Choroid plexus epithelial cell (primary cell): ENCODE results near the gene COL5A2.

Experiments used
- DNase-seq: peaks from one replicate; pipeline ENCODE4 v3.0.0-alpha.2; 2010; ENCODE audit warnings: low read depth
- H3K4me3 ChIP-seq: 2 replicates; pipeline ENCODE4 v1.5.1; 2011; ENCODE audit warnings: low read depth, mild to moderate bottlenecking, control low read depth, low read length, moderate library complexity
- TF ChIP-seq, protein P1 (sequence below): conservative IDR thresholded peaks from 2 replicates; pipeline ENCODE4 v1.5.1; 2011; ENCODE audit warnings: low read depth, mild to moderate bottlenecking, control low read depth, inconsistent platforms, low read length, moderate library complexity

COL5A2 gene

DNA sequence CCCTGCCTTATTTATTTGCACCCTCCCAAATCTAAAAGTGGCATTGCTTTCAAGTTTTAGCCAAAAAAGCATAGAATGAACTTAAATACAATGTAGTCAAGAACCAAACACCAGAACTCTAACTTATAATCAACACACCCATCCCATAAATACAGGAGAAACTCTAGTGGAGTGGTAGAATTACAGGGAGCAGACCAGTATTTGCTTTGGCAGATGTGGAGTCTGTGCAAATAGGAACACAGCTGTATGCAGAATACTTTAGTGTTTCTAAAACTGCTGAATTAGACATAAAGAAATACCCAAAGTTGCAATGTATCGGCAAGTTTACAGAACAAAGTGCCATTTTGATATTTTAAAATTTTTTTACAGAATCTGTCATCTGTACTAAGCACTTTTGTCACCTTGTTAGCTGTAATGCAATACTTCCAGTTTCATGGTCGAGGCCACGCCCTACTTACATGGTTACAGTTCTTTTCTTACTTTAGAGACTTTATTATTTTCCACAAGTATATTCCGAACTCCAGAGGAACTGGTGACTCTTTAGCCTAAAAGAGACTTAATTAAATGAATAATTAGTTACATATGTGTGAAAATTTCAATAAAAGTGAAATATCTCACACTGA is 23.7 kb upstream of the COL5A2 start:
- H3K4me3 ChIP-seq: no peak overlapping the region

DNA sequence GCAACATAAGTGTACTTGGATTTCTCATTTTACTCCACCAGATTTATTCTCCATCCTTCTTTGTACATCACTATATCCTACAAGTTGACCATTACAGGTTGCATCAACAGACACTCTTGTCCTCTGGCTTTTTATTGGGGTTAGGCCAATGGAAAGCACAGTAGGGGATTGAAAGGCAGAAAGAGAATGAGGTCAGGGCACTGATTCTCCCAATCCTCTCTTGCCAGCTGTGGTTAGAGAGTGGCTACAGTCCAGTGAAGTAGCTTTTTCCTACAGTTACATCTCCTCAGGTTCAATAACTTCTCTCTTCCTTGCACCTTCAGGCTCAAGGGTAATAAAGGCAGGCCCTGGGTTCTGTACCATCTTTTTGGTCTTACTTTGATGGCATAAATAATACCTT is 20.2 kb upstream of the COL5A2 start:
- DNase-seq: no peak
- TF ChIP-seq, protein P1, sequence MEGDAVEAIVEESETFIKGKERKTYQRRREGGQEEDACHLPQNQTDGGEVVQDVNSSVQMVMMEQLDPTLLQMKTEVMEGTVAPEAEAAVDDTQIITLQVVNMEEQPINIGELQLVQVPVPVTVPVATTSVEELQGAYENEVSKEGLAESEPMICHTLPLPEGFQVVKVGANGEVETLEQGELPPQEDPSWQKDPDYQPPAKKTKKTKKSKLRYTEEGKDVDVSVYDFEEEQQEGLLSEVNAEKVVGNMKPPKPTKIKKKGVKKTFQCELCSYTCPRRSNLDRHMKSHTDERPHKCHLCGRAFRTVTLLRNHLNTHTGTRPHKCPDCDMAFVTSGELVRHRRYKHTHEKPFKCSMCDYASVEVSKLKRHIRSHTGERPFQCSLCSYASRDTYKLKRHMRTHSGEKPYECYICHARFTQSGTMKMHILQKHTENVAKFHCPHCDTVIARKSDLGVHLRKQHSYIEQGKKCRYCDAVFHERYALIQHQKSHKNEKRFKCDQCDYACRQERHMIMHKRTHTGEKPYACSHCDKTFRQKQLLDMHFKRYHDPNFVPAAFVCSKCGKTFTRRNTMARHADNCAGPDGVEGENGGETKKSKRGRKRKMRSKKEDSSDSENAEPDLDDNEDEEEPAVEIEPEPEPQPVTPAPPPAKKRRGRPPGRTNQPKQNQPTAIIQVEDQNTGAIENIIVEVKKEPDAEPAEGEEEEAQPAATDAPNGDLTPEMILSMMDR: no peak
- no peak overlapping the region for H3K4me3 ChIP-seq

More for the DNA sequence above, 23.7 kb upstream of the COL5A2 start:
- TF ChIP-seq, protein P1: no peak
- no peak for DNase-seq

DNA sequence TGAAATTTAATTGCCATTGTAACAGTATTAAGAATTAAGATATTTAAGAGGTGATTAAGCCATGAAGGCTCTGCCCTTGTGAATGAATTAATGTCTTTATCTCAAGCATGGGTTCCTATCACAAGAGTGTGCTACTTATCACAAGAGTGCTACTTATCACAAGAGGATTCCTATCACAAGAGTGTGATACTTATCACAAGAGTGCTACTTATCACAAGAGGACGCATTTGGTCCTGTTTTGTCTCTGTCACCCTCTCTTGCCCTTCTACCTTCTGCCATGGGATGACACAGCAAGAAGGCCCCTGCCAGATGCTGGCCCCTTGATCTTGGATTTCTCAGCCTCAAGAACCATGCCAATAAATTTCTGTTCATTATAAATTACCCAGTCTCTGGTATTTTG is 13.2 kb upstream of the COL5A2 start:
- TF ChIP-seq, protein P1: no peak
- DNase-seq: no peak

DNA sequence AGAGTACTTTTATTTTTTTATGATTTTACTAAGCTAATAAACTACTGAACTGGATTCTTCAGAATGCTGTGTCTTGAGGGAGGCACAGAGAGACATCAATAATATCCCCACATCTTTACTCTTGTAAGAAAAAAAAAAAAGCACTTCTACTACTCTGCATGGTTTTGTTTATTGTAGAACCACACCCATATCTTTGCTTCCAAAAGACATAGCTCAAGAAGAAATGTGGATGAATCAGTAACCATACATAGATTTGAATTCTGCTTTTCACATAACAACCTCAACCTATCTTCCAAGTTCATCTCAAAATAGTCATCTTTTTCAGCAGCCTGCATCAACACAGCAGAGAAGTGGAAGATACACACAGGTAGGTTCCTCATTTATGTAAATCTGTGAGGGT is 12.2 kb upstream of the COL5A2 start:
- no peak for DNase-seq
- TF ChIP-seq, protein P1: no peak
- H3K4me3 ChIP-seq: no peak overlapping the region

More for the DNA sequence above, 13.2 kb upstream of the COL5A2 start:
- no peak overlapping the region for H3K4me3 ChIP-seq

DNA sequence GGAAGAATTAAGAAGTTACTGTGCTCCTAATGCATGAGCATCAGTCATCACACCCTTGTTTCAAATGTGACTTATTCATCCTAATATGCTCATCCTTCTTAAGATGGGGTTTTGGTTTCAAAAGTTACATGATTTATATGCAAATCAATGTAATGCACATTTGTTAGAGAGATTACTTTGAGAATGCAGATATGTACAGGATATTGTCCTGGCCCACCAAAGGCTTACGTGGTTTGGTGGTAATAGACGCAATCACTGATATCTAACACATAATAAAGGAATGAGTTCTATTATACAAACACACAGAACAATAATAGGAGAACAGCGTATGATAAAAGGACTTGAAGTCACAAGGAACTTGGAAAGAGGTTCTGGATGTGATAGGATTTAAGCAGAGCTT is 11.1 kb upstream of the COL5A2 start:
- TF ChIP-seq, protein P1: no peak
- H3K4me3 ChIP-seq: no peak overlapping the region
- DNase-seq: no peak

DNA sequence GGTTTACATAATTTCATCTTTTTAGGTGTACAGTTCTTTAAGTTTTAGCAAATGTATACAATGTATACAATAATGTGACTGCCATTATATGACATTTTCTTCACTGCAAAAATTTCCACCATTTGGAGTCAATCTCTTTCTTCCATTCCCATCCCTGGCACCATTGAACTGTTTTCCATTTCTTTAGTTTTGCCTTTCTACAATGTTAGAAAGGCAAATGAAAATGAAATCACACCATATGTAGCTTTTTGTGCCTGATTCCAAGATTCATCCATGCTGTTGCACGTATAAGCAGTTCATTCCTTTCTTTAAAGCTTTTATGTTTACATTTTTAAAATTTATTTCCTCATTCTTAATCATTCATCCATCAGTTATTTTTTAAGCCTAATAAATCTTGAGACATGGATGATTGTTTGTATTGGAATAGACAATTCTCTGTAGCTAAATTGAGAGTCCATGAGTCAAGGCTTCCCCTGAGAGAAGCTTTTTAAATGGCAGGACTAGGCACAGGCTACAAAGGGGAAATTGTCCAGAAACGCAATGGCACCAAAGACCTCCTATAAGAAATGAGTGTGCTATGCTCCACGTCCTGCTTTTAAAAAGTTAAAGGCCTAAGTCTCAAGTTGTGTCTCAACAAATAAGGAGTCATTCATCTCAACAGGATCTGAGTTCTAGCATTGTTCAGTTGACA is 8.7 kb upstream of the COL5A2 start:
- TF ChIP-seq, protein P1: no peak

DNA sequence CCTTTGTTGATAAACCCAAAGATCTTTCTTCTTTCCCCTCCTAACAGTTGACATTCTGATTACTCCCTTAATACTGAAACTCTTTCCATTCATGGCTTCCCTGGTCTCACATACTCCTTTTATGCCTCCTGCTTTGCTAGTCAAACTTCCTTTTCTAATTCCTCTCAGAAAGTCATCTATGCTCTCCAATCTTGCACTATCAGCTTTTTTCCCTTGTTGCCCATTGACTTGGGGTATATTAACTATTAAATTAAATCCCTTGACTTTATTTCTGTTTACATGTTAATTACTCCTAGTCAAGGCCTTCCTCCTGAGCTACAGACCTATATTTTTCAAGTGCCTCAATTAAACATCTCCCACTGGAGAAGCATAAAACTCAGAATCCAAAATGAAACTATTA is 3.6 kb upstream of the COL5A2 start:
- H3K4me3 ChIP-seq: no peak overlapping the region
- TF ChIP-seq, protein P1: no peak
- DNase-seq: no peak

More for the DNA sequence above, 8.7 kb upstream of the COL5A2 start:
- H3K4me3 ChIP-seq: no peak overlapping the region
- DNase-seq: no peak
